Endodermal cell (in vitro differentiated cells): ENCODE results near the gene THAP8. TPM values are rescaled to one million over a fixed set of nuclear protein-coding genes. Genes with fewer than 3 reads are reported as not detected.

Source experiments
- DNase-seq: peaks from one replicate; pipeline ENCODE4 v3.0.0-alpha.2; 2017
- H3K27ac ChIP-seq: 2 replicates; pipeline ENCODE4 v1.5.1; 2013; ENCODE audit warnings: mild to moderate bottlenecking, low read depth, low read length, moderate library complexity
- H3K27me3 ChIP-seq: 2 replicates; pipeline ENCODE4 v1.6.1; 2013; ENCODE audit warnings: mild to moderate bottlenecking, low read length, moderate library complexity; ENCODE audit not compliant: insufficient read depth, control insufficient read depth, poor library complexity, severe bottlenecking
- H3K36me3 ChIP-seq: 2 replicates; pipeline ENCODE4 v1.7.0; 2013; ENCODE audit warnings: mild to moderate bottlenecking, low read length, moderate library complexity; ENCODE audit not compliant: control insufficient read depth, insufficient read depth
- H3K4me1 ChIP-seq: one replicate; pipeline ENCODE4 v1.7.0; 2013; ENCODE audit warnings: low read length; ENCODE audit not compliant: control insufficient read depth, insufficient read depth
- H3K4me3 ChIP-seq: 2 replicates; pipeline ENCODE4 v1.5.1; 2013; ENCODE audit warnings: mild to moderate bottlenecking, low read length, moderate library complexity
- H3K9ac ChIP-seq: 2 replicates; pipeline ENCODE4 v1.6.1; 2013; ENCODE audit warnings: mild to moderate bottlenecking, low read length, moderate library complexity; ENCODE audit not compliant: poor library complexity, severe bottlenecking; ENCODE audit errors: extremely low read depth
- H3K9me3 ChIP-seq: 2 replicates; pipeline ENCODE4 v1.6.1; 2013; ENCODE audit warnings: mild to moderate bottlenecking, low read length, moderate library complexity; ENCODE audit not compliant: control insufficient read depth
- H3K27ac Mint-ChIP-seq: 2 replicates; pipeline ENCODE4 v1.8.0; 2020; ENCODE audit warnings: mixed read lengths
- H3K27me3 Mint-ChIP-seq: 2 replicates; pipeline ENCODE4 v1.8.0; 2021; ENCODE audit warnings: mild to moderate bottlenecking, mixed read lengths; ENCODE audit not compliant: insufficient read depth
- H3K36me3 Mint-ChIP-seq: 2 replicates; pipeline ENCODE4 v1.8.0; 2020; ENCODE audit warnings: low read depth, mixed read lengths
- H3K4me1 Mint-ChIP-seq: 2 replicates; pipeline ENCODE4 v1.8.0; 2020; ENCODE audit warnings: mixed read lengths
- H3K4me3 Mint-ChIP-seq: 2 replicates; pipeline ENCODE4 v1.8.0; 2020; ENCODE audit warnings: mild to moderate bottlenecking, moderate library complexity, mixed read lengths
- H3K9me3 Mint-ChIP-seq: 2 replicates; pipeline ENCODE4 v1.8.0; 2020; ENCODE audit warnings: mild to moderate bottlenecking, mixed read lengths
- WGBS, 2 experiments: methylation state at CpG; one replicate each; pipeline versions ENCODE4 v1.1.5 to v1.1.7; 2013; ENCODE audit warnings: missing lambda C conversion rate in 2 of 2, mixed read lengths in 1 of 2; ENCODE audit not compliant: insufficient coverage in 1 of 2, insufficient read length in 1 of 2; 5-methylcytosine and 5-hydroxymethylcytosine counted together
- total RNA-seq, 2 donors: library from RNA; stranded (reverse); fragmentation: NEBNext Ultra II Directional in 1 of 2; extraction: Animal tissue kit (Norgen Biotek cat#: 25700) in 1 of 2; gene quantifications; 2 replicates in 1 of 2; 3 replicates in 1 of 2; pipeline ENCODE4 v1.2.1, GENCODE V29; 2021
- TF ChIP-seq, protein P1 (sequence below): fragments of 200-600 bp; sonication (generic); conservative IDR thresholded peaks from 2 replicates; pipeline ENCODE4 v1.5.0; 2021; ENCODE audit warnings: antibody characterized with exemption, mild to moderate bottlenecking

Gene THAP8
- total RNA-seq, 2 donors from 2014 or later = 6.7 to 8.9 TPM

DNA sequence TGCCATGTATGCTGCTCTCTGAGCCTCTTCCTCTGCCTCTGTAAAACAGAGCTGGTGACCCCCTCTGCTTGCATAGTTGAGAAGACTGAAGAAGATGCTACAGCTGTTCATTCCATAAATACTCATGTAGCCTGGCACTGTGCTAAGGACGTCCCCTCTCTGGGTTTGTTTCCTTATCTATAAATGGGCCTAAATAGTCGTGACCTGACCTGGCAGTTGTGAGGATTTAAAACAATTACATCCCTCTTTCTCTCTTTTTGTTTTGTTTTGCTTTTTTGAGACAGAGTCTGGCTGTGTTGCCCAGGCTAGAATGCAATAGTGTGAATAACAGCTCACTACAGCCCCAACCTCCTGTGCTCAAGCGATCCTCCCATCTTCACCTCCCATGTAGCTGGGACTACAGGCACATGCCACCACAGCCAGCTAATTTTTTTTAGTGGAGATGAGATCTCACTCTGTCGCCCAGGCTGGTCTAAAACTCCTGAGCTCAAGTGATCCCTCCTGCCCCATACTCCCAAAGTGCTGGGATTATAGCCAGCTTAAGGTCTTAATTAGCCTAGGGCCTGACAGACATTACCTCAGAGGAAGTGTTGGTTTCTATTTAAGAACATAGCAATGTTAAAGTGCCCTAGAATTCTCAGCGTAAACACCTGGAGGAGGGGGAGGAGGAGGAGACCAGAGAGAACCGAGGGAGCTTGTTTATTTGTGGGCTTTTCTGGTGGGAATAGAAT lies 5.3 kb upstream of the THAP8 start:
- H3K9ac ChIP-seq = peak overlapping the region; percentile 16
- H3K36me3 Mint-ChIP-seq = peaks cover 34% of the 10 kb centered on the region
- H3K9me3 Mint-ChIP-seq = no peaks in the 10 kb centered on the region
- H3K27ac Mint-ChIP-seq = peak overlapping the region; percentile 67
- TF ChIP-seq, protein P1, sequence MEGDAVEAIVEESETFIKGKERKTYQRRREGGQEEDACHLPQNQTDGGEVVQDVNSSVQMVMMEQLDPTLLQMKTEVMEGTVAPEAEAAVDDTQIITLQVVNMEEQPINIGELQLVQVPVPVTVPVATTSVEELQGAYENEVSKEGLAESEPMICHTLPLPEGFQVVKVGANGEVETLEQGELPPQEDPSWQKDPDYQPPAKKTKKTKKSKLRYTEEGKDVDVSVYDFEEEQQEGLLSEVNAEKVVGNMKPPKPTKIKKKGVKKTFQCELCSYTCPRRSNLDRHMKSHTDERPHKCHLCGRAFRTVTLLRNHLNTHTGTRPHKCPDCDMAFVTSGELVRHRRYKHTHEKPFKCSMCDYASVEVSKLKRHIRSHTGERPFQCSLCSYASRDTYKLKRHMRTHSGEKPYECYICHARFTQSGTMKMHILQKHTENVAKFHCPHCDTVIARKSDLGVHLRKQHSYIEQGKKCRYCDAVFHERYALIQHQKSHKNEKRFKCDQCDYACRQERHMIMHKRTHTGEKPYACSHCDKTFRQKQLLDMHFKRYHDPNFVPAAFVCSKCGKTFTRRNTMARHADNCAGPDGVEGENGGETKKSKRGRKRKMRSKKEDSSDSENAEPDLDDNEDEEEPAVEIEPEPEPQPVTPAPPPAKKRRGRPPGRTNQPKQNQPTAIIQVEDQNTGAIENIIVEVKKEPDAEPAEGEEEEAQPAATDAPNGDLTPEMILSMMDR = no peak
- H3K4me3 ChIP-seq = peak overlapping the region; percentile 31
- H3K4me1 ChIP-seq = peaks cover 3% of the 10 kb centered on the region
- 92 to 95% methylated on average over 2 to 5 of the region's 6 CpGs for WGBS, 2 experiments
- peaks cover 17% of the 10 kb centered on the region for H3K4me1 Mint-ChIP-seq
- no peak overlapping the region for H3K4me3 Mint-ChIP-seq
- no peaks in the 10 kb centered on the region for H3K27me3 Mint-ChIP-seq
- peaks cover 22% of the 10 kb centered on the region for H3K36me3 ChIP-seq
- DNase-seq = no peak
- no peak overlapping the region for H3K27ac ChIP-seq
- H3K27me3 ChIP-seq = no peaks in the 10 kb centered on the region
- no peaks in the 10 kb centered on the region for H3K9me3 ChIP-seq

DNA sequence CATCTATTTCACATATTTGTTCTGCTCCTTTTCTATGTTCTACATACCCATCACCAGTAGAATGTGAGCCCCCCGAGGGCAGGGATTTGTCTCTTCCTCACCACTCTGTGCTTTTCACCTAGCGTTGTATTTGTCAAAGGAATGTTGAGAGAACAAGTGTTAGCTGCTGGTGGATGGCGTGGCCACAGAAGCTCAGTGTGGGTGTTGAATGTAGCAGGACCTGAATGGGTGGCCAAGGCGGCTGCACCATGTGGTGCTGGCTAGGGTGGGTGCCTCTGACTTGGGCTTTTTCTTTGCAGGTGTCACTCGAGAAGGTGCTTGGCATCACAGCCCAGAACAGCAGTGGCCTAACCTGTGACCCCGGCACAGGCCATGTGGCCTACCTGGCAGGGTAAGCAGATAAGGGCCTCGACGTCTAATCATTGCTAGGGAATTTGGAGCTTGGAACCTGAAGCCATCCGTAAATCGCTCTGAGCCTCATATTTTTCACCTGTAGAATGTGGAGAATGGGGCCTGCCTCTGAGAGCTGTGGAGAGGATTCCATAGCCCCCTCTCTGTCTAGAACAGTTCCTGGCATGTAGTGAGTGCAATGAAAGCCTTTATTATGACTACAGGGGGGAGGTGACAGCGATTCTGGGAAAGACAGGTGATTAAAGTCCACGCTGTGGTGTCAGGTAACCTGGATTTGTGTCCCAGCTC lies 4.5 kb upstream of the THAP8 start:
- Histone ChIP-seq H3K36me3 (peaks cover 17% of the 10 kb centered on the region), H3K4me3 (peak overlapping the region; percentile 31), H3K27me3 (no peaks in the 10 kb centered on the region), H3K27ac (no peak overlapping the region), H3K9ac (peak overlapping the region; percentile 13), H3K9me3 (no peaks in the 10 kb centered on the region), H3K4me1 (peaks cover 3% of the 10 kb centered on the region)
- TF ChIP-seq, protein P1 = no peak
- Mint-ChIP-seq H3K27me3 (peaks cover under 1% of the 10 kb centered on the region), H3K9me3 (no peaks in the 10 kb centered on the region), H3K27ac (peak overlapping the region; percentile 67), H3K4me3 (no peak overlapping the region), H3K36me3 (peaks cover 28% of the 10 kb centered on the region), H3K4me1 (peaks cover 19% of the 10 kb centered on the region)
- WGBS, 2 experiments = 93 to 95% methylated on average over 8 to 12 of the region's 12 CpGs
- DNase-seq = no peak

DNA sequence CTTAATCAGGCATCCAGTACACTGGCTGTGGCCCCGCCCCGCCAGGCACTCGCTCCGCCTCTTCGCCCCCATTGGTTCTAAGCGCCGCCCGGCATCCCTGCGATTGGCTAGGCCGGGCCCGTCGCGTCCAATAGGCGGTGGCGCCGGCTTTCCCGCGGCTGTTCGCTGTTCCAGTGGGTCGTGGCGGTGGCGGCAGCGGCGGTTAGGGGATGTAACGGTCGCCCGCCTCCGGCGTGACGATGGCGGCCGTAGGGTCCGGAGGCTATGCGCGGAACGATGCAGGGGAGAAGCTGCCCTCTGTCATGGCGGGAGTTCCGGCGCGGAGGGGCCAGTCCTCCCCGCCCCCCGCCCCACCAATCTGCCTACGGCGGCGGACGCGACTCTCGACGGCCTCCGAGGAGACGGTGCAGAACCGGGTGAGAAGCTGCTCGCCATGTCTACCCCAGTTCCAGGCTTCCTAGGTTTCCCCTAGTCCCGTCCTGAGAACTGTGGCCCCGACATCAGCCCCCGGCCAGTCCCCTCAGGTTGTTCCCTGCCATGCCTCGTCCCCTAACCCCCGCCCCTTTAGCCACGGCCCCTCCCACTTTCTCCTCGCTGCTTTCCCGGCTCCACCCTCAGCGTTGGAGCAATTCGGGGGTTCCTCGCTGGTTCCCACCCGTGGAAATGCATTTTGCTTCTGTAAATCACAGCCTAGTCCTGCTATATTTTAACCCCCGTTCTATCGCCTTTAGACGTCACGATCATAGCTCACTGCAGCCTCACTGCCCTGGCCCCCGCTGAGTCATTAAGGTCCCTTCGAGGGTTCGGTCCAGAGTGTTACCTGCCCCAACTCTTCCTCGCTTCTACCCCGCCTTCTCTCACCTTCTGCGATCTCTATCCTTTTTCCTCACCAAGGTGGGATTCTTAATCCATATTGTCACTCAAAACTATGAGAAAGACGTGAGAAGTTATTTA lies 925 bp upstream of the THAP8 start, which contains the start of gene WDR62:
Gene WDR62, plus strand, starts transcription at position 165 of the 954 bp plus-strand sequence. Its CDS starts 75 bp downstream, at position 240.
- Histone ChIP-seq H3K4me3 (peak within 1 kb of the TSS; percentile 90), H3K9ac (peak within 1 kb of the TSS; percentile 74), H3K27ac (peak within 1 kb of the TSS; percentile 96), H3K4me1 (peaks cover 3% of the 10 kb centered on the region), H3K27me3 (no peaks in the 10 kb centered on the region), H3K9me3 (no peaks in the 10 kb centered on the region), H3K36me3 (no peaks in the 10 kb centered on the region)
- peak within 1 kb of the TSS; percentile 83 for H3K4me3 Mint-ChIP-seq
- peaks cover 30% of the 10 kb centered on the region for H3K4me1 Mint-ChIP-seq
- peak within 1 kb of the TSS; percentile 99 for H3K27ac Mint-ChIP-seq
- TF ChIP-seq, protein P1 = no peak
- H3K27me3 Mint-ChIP-seq = peaks cover 2% of the 10 kb centered on the region
- DNase-seq = peak; percentile 97
- no peaks in the 10 kb centered on the region for H3K9me3 Mint-ChIP-seq
- 0% methylated on average over 25 to 76 of the region's 76 CpGs for WGBS, 2 experiments
- H3K36me3 Mint-ChIP-seq = peaks cover 16% of the 10 kb centered on the region
